HG03139 (cell line): ENCODE results near the gene VWC2.
A peak's percentile ranks its signal among the peaks of the same experiment; 100 is the strongest.
"Not testable (repeated sequence)": the region's sequence is repeated elsewhere in the genome, so short reads cannot be mapped to it uniquely, and the experiment has no call there.

Experiments used
- ATAC-seq: cut with Tn5 transposase; IDR thresholded peaks from one replicate; pipeline ENCODE4 v1.9.1; 2021; ENCODE audit not compliant: unreplicated experiment

VWC2 gene

GRCh38 chr7:49850921-49851613 lies 77.6 kb downstream of the VWC2 start:
- no peak for ATAC-seq

DNA sequence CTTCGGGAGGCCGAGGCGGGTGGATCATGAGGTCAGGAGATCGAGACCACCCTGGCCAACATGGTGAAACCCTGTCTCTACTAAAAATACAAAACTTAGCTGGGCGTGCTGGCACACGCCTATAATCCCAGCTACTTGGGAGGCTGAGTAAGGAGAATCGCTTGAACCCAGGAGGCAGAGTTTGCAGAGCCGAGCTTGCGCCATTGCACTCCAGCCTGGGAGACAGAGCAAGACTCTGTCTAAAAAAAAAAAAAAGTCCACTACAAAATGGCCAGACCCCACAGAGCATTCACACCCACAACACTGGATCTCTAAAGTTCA lies 78.1 kb downstream of the VWC2 start:
- ATAC-seq, result not testable (repeated sequence)

DNA sequence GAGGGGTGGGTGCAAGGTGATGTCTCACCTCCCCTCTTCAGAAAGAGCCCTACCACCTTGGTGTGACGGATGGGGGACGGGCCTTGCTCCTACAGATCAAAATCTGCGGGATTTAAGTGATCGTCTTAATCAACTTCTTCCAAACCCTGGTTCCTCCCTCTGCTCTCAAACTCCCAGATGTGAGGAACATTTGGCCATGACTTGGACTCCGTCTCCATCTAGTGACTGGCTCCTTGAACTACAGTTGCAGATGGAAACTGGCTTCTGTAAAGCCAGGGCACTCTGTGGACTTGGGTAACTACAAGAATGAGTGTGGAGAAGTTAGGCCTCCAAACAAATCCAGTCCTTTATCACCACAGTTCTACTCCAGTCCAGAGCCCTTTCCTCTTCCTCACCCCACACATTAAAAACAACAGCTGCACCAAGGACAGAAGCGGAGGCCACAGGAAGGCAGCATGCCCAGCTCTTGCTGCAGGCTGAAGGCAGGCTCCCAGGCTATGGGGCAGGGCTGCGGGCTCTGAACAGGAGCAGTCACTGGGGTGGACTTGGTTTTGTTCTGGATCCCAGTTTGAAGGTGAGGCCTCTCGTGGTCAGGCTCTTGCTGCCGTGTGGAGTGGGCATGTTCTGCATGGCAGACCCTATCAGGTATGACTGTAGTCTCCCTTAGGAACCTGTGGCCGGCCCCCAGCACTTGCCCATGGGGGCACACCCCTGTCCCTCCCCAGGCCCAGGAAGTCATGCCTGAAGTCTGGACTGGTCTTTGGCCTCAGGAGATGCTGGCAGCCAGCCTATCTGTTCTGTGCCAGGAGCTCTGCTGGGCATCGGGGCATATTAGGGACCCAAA lies 79.4 kb downstream of the VWC2 start:
- peak; percentile 56 for ATAC-seq

GRCh38 chr7:49855281-49855980 lies 82.0 kb downstream of the VWC2 start:
- ATAC-seq, result no peak

GRCh38 chr7:49860293-49860692 lies 86.9 kb downstream of the VWC2 start:
- ATAC-seq, result no peak

- ATAC-seq, result no peak
These were observed 92.8 kb downstream of the VWC2 start for GRCh38 chr7:49866076-49866735.

GRCh38 chr7:49866910-49867309 lies 93.5 kb downstream of the VWC2 start:
- ATAC-seq, result no peak

DNA sequence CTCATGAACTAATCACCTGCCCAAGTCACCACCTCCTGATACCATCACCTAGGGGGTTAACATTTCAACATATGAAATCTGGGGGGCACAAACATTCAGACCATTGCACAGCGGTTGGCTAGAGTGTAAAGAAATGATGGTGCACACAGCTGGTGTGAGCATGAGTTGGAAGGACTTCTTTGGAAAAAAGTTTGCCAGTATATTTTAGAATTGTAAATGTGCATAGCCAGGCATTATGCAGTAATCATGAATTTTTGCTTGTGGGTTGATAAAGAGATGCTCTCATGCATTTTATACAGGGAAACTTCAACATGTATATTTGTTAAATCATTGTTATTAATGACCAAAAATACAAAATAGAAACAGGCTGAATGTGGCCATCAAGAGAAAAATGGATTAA lies 100.0 kb downstream of the VWC2 start:
- ATAC-seq, result no peak

GRCh38 chr7:49875336-49875735 lies 101.9 kb downstream of the VWC2 start:
- no peak for ATAC-seq

- ATAC-seq, result no peak
These were observed 102.8 kb downstream of the VWC2 start for GRCh38 chr7:49876202-49876601.

DNA sequence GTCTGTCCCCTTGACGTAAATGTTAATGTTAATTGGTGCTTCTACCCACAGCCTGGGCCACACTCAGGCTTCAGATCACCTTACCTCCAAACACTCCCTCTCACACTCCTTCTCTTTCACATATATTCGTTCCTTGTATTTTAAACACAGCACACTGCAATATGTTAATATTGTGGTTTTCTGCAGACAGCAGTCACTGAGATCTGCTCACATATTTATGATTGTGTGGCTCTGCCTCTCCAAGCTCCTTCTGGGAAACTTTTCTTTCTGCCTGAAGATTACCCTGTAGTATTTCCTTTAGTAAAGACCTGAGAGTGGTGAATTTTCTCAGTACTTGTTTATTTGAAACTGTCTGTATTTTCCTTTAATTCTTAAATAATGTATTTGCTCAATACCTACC lies 104.7 kb downstream of the VWC2 start:
- no peak for ATAC-seq

DNA sequence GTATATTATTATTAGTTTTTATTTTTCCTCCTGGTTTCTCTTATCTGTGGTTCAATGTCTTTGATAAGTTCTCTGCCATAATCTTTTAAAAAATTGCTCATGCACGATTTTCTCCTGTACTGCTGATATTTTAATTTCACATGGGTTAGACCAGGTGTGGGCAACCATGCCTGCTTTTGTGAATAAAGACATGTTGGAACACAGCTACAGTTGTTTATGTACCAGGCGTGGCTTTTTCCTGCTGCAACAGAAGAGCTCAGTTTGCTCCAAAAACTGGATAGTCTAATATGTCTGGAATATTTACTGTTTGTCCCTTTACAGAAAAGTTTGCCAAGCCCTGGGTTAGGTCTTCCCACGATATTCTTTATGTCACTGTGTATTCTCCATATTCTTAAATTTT lies 105.2 kb downstream of the VWC2 start:
- no peak for ATAC-seq

GRCh38 chr7:49883933-49884332 lies 110.5 kb downstream of the VWC2 start:
- ATAC-seq, result no peak

- no peak for ATAC-seq
These were observed 112.3 kb downstream of the VWC2 start for GRCh38 chr7:49885593-49886285.

DNA sequence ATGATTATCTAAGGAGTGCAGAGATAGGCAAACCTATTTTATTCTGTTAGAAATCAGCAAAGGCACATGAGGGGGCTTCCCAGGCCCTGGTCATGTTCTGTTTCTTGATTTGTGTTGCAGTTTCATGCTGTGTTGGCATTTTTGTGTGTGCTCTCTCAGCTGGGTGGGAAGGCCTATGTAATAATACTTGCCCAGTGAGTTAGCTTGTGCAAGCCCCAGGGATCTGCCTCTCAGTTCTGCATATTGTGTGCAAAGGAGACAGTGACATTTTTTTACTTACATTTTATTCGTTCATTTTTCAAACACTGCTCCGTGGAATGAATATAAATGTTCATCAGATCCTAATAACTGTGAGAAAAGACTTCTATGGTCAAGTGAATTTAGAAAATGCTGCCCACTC lies 119.0 kb downstream of the VWC2 start:
- ATAC-seq, result no peak

DNA sequence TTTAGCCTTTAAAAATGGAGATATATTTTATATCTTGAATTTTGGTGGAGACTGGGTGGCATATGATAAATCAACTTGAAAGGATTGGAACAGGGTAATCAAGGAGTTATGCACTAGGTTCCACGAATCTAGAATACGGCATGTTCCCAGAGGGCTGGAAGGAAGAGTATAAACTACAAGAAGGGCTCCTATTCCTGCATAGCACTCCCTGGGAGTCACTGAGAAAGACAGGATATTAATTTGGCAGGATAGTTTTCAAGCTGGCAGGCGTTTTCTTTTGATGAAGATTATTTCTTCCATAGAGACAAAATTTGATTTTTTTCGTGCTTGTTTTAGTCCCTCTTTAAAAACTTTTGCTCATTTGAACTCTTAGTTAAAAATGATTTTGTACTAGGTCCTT lies 119.7 kb downstream of the VWC2 start:
- ATAC-seq, result no peak

DNA sequence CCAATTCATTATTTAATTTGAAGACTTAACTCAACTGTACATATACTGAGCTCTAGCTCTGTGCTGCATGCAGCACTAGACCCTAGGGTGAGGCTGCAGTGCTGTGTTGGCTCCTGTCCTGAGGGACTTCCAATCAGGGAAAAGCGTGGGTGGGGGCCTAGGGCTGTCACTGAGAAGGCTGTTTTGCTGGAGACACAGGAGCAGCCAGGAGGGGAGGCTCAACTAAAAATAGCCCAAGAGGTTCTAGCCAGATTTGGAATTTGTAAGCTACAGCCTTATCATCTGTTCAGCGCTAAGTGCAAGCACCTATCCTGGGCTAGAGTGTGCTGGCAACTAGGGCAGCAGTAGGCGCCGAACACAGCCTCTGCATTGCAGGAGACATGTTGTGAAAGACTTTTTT lies 121.1 kb downstream of the VWC2 start:
- no peak for ATAC-seq

- ATAC-seq, result no peak
These were observed 138.5 kb downstream of the VWC2 start for GRCh38 chr7:49911909-49912308.

- ATAC-seq, result no peak
These were observed 153.3 kb downstream of the VWC2 start for GRCh38 chr7:49926720-49927119.

- no peak for ATAC-seq
These were observed 154.2 kb downstream of the VWC2 start for GRCh38 chr7:49927631-49928030.

DNA sequence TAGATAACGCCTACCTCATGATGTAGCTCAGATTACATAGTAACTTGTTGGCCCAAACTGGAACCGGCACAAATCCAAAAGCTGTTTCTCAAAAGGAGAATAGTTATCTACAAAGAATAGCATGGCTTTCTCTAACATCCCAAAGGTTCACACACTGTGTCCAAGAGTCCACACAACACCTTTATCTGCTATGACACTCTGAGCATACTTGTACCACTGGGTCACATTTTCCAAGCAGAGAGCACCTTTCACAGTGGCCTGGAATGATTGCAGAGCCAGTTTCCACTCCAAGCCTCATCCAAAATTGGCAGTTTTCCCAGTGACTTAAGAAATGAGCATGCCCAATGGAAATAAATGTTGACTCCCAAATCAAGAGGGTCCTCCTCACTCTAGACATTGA lies 155.3 kb downstream of the VWC2 start:
- ATAC-seq, result no peak
